Measurements from ENCODE around the gene CEP57L1. TPM values are rescaled to one million over a fixed set of nuclear protein-coding genes. Genes with fewer than 3 reads are reported as not detected.

The CEP57L1 gene
- polyA plus RNA-seq, 6 donors from 2014 or later: 6.7 to 14.3 (median 9.5) TPM

GRCh38 chr6:109202409-109203264 lies 107.3 kb downstream of the CEP57L1 start:
- Mint-ChIP-seq H3K27me3 (no peaks in the 10 kb centered on the region), H3K4me1 (no peaks in the 10 kb centered on the region), H3K9me3 (no peaks in the 10 kb centered on the region), H3K36me3 (no peaks in the 10 kb centered on the region), H3K27ac (no peak overlapping the region), H3K4me3 (no peak overlapping the region)
- DNase-seq: no peak
- no peak for ATAC-seq (ENCODE audit: low read depth in 2 of 2)

GRCh38 chr6:109204511-109204910 lies 109.2 kb downstream of the CEP57L1 start:
- Mint-ChIP-seq H3K9me3 (no peaks in the 10 kb centered on the region), H3K4me3 (no peak overlapping the region), H3K36me3 (no peaks in the 10 kb centered on the region), H3K4me1 (no peaks in the 10 kb centered on the region), H3K27me3 (no peaks in the 10 kb centered on the region), H3K27ac (no peak overlapping the region)
- ATAC-seq (ENCODE audit: low read depth in 2 of 2) (no peak), DNase-seq (no peak)

GRCh38 chr6:109212683-109213082 lies 117.4 kb downstream of the CEP57L1 start:
- H3K4me1 Mint-ChIP-seq: no peaks in the 10 kb centered on the region
- H3K4me3 Mint-ChIP-seq: no peak overlapping the region

More at GRCh38 chr6:109212683-109213082, 117.4 kb downstream of the CEP57L1 start:
- Mint-ChIP-seq H3K27me3 (peaks cover 2 to 7% (median 4%) of the 10 kb centered on the region in 3 donors), H3K36me3 (peaks cover 10 to 11% of the 10 kb centered on the region in 2 donors), H3K9me3 (peaks cover 5 to 30% (median 16%) of the 10 kb centered on the region in 7 donors), H3K27ac (no peak overlapping the region)
- DNase-seq (no peak), ATAC-seq (ENCODE audit: low read depth in 2 of 2) (no peak)

Other genes starting within 250 kb of the CEP57L1 start
- gene ARMC2, start 247.1 kb upstream of the CEP57L1 start, polyA plus RNA-seq (ENCODE audit: low read depth in 6 of 6): 1 to 10 TPM; 3.4 to 4.9 (median 4.4) TPM
- 100 to 1,000 TPM in 2 of 6 donors, 10 to 100 TPM in 4; 28.4 to 148 (median 55.7) TPM for gene SESN1, start 661 bp upstream of the CEP57L1 start, polyA plus RNA-seq (ENCODE audit: low read depth in 6 of 6)

Measured in naive B cell (primary cell).